HepG2 (cell line): ENCODE data around the gene OLFM2. TPM values are rescaled to one million over a fixed set of nuclear protein-coding genes. Genes with fewer than 3 reads are reported as not detected.

Experiments used
- CREB1 ChIP-seq, 2 experiments: fragments of 450-650 bp in 1 of 2; IDR thresholded peaks; 2 replicates each; pipeline ENCODE4 v1.6.1; 2016 to 2017; ENCODE audit warnings: control low read depth in 1 of 2, mild to moderate bottlenecking in 1 of 2, missing compliant biosample characterization in 1 of 2, missing genetic modification characterization in 1 of 2
- GTF2F1 ChIP-seq: fragments of 150-350 bp; IDR thresholded peaks from 2 replicates; pipeline ENCODE4 v1.6.1; 2014; ENCODE audit warnings: low read length
- HNRNPH1 ChIP-seq: fragments of 200-400 bp; formaldehyde crosslinking; optimal IDR thresholded peaks from 2 replicates; pipeline ENCODE3; 2017; ENCODE audit warnings: mild to moderate bottlenecking, low read depth, low read length
- HNRNPLL ChIP-seq: fragments of 200-400 bp; formaldehyde crosslinking; IDR thresholded peaks from 2 replicates; pipeline ENCODE4 v1.6.1; 2017; ENCODE audit warnings: mild to moderate bottlenecking, low read depth, low read length; ENCODE audit not compliant: poor library complexity, severe bottlenecking
- NR2F6 ChIP-seq, 2 experiments: IDR thresholded peaks; 2 replicates each; pipeline ENCODE4 v1.6.1; 2016; ENCODE audit warnings: antibody characterized with exemption in 1 of 2, mild to moderate bottlenecking in 1 of 2
- RELA ChIP-seq: sonication (generic); formaldehyde crosslinking; IDR thresholded peaks from 2 replicates; pipeline ENCODE4 v1.4.0; 2020; ENCODE audit warnings: missing genetic modification reagents
- SNAI1 ChIP-seq: sonication (generic); formaldehyde crosslinking; IDR thresholded peaks from 2 replicates; pipeline ENCODE4 v1.5.0; 2020; ENCODE audit warnings: mild to moderate bottlenecking, missing genetic modification reagents, borderline replicate concordance
- ZNF260 ChIP-seq: sonication (generic); formaldehyde crosslinking; IDR thresholded peaks from 2 replicates; pipeline ENCODE4 v1.4.0; 2020; ENCODE audit warnings: missing genetic modification reagents, low read depth, mild to moderate bottlenecking, borderline replicate concordance
- ZNF274 ChIP-seq: sonication (generic); formaldehyde crosslinking; IDR thresholded peaks from 2 replicates; pipeline ENCODE4 v1.5.1; 2020; ENCODE audit warnings: mild to moderate bottlenecking, missing genetic modification reagents
- polyA plus RNA-seq, 8 experiments: library from polyadenylated mRNA; depleted of rRNA in 3 of 8; stranded (reverse) in 7 of 8; unstranded in 1 of 8; fragments of >200 nt; fragmentation: Illumina TruSeq in 4 of 8; extraction: Trizol in 4 of 8; gene quantifications; 2 replicates each; pipeline versions ENCODE4 v1.2.1 to v1.2.3, GENCODE V29; 2011 to 2016; ENCODE audit warnings: low read depth in 4 of 8, missing spikeins in 1 of 8, mixed read lengths in 1 of 8; ENCODE audit not compliant: insufficient read depth in 1 of 8
- total RNA-seq, 5 experiments: library from RNA; depleted of rRNA; stranded (reverse); fragments of >200 nt; fragmentation: Illumina TruSeq; extraction: Trizol; gene quantifications; 2 replicates each; pipeline ENCODE4 v1.2.3, GENCODE V29; 2016; ENCODE audit warnings: low read depth in 1 of 5
- TF ChIP-seq, protein P1 (sequence below): sonication (generic); formaldehyde crosslinking; IDR thresholded peaks from 2 replicates; pipeline ENCODE4; 2020; ENCODE audit warnings: missing genetic modification reagents, mild to moderate bottlenecking, borderline replicate concordance
- TF ChIP-seq, protein P2 (sequence below): IDR thresholded peaks from 2 replicates; pipeline ENCODE4 v1.6.1; 2016
- TF ChIP-seq, protein P3 (sequence below): sonication (generic); formaldehyde crosslinking; conservative IDR thresholded peaks from 2 replicates; pipeline ENCODE4 v1.4.0; 2020; ENCODE audit warnings: missing genetic modification reagents
- TF ChIP-seq, protein P4 (sequence below): fragments of 450-650 bp; IDR thresholded peaks from 2 replicates; pipeline ENCODE4 v1.6.1; 2017; ENCODE audit warnings: mild to moderate bottlenecking
- TF ChIP-seq, protein P5 (sequence below): sonication (generic); formaldehyde crosslinking; IDR thresholded peaks from 2 replicates; pipeline ENCODE4 v1.5.0; 2020; ENCODE audit warnings: missing genetic modification reagents, mild to moderate bottlenecking, borderline replicate concordance
- TF ChIP-seq, protein P6 (sequence below): sonication (generic); formaldehyde crosslinking; conservative IDR thresholded peaks from 2 replicates; pipeline ENCODE4 v1.8.0; 2022; ENCODE audit warnings: mild to moderate bottlenecking, moderate library complexity, missing genetic modification reagents

The OLFM2 gene
- total and polyA plus RNA-seq, 2 of the 13 experiments (the other 11 are each of a cell fraction or from before 2014, with no cell fraction given): 0.20 to 0.51 TPM

DNA sequence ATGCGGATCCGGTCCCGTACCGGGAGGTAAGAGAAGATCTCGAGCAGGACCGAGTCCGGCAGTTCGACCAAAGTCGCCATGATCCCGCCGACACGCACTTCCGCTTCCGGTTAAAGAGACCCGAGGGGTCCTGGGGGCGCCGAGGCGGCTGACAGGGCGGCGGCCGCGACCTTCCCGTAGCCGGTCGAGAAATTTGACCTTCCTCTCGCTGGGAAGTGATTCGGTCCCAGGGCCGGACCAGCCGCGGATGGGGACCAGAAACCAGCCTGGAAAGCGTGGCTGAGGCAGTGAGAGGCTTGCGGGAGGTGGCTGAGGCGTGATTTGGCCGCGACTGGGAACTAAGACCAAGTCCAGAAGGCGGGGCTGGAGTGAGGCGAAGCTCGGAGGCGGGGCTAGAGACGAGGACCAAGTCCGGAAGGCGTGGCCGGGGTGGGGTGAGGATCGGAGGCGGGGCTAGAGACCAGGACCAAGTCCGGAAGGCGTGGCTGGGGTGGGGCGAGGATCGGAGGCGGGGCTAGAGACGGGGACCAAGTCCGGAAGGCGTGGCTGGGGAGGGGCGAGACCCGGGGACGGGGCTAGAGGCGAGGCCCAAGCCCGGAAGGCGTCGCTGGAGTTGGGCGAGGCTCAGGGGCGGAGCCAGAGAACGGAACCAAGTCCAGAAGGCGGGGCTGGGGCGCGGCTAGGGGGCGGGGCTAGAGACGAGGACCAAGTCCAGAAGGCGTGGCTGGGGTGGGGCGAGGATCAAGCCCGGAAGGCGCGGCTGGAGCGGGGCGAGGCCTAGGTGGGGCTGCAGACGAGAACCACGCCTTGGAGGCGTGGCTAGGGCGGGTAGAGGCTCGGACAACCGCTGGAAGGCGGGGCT is 117.3 kb downstream of the OLFM2 start, which contains the start of gene FBXL12 (continued):
- TF ChIP-seq, protein P1, sequence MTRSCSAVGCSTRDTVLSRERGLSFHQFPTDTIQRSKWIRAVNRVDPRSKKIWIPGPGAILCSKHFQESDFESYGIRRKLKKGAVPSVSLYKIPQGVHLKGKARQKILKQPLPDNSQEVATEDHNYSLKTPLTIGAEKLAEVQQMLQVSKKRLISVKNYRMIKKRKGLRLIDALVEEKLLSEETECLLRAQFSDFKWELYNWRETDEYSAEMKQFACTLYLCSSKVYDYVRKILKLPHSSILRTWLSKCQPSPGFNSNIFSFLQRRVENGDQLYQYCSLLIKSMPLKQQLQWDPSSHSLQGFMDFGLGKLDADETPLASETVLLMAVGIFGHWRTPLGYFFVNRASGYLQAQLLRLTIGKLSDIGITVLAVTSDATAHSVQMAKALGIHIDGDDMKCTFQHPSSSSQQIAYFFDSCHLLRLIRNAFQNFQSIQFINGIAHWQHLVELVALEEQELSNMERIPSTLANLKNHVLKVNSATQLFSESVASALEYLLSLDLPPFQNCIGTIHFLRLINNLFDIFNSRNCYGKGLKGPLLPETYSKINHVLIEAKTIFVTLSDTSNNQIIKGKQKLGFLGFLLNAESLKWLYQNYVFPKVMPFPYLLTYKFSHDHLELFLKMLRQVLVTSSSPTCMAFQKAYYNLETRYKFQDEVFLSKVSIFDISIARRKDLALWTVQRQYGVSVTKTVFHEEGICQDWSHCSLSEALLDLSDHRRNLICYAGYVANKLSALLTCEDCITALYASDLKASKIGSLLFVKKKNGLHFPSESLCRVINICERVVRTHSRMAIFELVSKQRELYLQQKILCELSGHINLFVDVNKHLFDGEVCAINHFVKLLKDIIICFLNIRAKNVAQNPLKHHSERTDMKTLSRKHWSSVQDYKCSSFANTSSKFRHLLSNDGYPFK: peak; percentile 94; the same call in 1 of the 2 replicates
- TF ChIP-seq, protein P2, sequence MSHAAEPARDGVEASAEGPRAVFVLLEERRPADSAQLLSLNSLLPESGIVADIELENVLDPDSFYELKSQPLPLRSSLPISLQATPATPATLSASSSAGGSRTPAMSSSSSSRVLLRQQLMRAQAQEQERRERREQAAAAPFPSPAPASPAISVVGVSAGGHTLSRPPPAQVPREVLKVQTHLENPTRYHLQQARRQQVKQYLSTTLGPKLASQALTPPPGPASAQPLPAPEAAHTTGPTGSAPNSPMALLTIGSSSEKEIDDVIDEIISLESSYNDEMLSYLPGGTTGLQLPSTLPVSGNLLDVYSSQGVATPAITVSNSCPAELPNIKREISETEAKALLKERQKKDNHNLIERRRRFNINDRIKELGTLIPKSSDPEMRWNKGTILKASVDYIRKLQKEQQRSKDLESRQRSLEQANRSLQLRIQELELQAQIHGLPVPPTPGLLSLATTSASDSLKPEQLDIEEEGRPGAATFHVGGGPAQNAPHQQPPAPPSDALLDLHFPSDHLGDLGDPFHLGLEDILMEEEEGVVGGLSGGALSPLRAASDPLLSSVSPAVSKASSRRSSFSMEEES (CRISPR knock-in tag): no peak
- TF ChIP-seq, protein P3, sequence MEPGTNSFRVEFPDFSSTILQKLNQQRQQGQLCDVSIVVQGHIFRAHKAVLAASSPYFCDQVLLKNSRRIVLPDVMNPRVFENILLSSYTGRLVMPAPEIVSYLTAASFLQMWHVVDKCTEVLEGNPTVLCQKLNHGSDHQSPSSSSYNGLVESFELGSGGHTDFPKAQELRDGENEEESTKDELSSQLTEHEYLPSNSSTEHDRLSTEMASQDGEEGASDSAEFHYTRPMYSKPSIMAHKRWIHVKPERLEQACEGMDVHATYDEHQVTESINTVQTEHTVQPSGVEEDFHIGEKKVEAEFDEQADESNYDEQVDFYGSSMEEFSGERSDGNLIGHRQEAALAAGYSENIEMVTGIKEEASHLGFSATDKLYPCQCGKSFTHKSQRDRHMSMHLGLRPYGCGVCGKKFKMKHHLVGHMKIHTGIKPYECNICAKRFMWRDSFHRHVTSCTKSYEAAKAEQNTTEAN (CRISPR knock-in tag): no peak
- TF ChIP-seq HNRNPH1: no peak
- TF ChIP-seq ZNF274: peak; percentile 82; the same call in 1 of the 2 replicates
- TF ChIP-seq, protein P4, sequence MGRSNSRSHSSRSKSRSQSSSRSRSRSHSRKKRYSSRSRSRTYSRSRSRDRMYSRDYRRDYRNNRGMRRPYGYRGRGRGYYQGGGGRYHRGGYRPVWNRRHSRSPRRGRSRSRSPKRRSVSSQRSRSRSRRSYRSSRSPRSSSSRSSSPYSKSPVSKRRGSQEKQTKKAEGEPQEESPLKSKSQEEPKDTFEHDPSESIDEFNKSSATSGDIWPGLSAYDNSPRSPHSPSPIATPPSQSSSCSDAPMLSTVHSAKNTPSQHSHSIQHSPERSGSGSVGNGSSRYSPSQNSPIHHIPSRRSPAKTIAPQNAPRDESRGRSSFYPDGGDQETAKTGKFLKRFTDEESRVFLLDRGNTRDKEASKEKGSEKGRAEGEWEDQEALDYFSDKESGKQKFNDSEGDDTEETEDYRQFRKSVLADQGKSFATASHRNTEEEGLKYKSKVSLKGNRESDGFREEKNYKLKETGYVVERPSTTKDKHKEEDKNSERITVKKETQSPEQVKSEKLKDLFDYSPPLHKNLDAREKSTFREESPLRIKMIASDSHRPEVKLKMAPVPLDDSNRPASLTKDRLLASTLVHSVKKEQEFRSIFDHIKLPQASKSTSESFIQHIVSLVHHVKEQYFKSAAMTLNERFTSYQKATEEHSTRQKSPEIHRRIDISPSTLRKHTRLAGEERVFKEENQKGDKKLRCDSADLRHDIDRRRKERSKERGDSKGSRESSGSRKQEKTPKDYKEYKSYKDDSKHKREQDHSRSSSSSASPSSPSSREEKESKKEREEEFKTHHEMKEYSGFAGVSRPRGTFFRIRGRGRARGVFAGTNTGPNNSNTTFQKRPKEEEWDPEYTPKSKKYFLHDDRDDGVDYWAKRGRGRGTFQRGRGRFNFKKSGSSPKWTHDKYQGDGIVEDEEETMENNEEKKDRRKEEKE: no peak
- TF ChIP-seq CREB1 (IDR thresholded peaks at IDR 0.05): peak; percentile 9; the same call in 1 of the 2 replicates
- peak; percentile 91 for TF ChIP-seq CREB1 (CRISPR knock-in tag; IDR thresholded peaks at IDR 0.05)
- TF ChIP-seq, protein P5, sequence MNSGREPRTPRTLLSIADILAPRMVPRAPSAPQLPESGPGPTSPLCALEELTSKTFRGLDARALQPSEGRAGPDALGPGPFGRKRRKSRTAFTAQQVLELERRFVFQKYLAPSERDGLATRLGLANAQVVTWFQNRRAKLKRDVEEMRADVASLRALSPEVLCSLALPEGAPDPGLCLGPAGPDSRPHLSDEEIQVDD: 0 out of 2 replicates have a peak, but pooled peaks have one; percentile 76
- TF ChIP-seq HNRNPLL: peak; percentile 63
- no peak for TF ChIP-seq SNAI1 (CRISPR knock-in tag)
- no peak for TF ChIP-seq GTF2F1
- no peak for TF ChIP-seq NR2F6 (IDR thresholded peaks at IDR 0.05)
- TF ChIP-seq NR2F6 (CRISPR knock-in tag; IDR thresholded peaks at IDR 0.05): peak; percentile 46
- TF ChIP-seq ZNF260 (CRISPR knock-in tag): no peak
- TF ChIP-seq, protein P6, sequence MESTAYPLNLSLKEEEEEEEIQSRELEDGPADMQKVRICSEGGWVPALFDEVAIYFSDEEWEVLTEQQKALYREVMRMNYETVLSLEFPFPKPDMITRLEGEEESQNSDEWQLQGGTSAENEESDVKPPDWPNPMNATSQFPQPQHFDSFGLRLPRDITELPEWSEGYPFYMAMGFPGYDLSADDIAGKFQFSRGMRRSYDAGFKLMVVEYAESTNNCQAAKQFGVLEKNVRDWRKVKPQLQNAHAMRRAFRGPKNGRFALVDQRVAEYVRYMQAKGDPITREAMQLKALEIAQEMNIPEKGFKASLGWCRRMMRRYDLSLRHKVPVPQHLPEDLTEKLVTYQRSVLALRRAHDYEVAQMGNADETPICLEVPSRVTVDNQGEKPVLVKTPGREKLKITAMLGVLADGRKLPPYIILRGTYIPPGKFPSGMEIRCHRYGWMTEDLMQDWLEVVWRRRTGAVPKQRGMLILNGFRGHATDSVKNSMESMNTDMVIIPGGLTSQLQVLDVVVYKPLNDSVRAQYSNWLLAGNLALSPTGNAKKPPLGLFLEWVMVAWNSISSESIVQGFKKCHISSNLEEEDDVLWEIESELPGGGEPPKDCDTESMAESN (CRISPR knock-in tag): peak; percentile 63; the same call in 1 of the 2 replicates
- no peak for TF ChIP-seq RELA (CRISPR knock-in tag)
